Fibroblast of pulmonary artery (primary cell): ENCODE data around the gene ABLIM2.
A peak's percentile ranks its signal among the peaks of the same experiment; 100 is the strongest.

Source experiments
- DNase-seq: peaks from one replicate; pipeline ENCODE4 v3.0.0-alpha.2; 2010; ENCODE audit warnings: low read depth
- H3K4me3 ChIP-seq: replicated peaks from 2 replicates; pipeline ENCODE4 v1.5.1; 2011; ENCODE audit warnings: low read depth, mild to moderate bottlenecking, control low read depth, low read length, moderate library complexity
- CTCF ChIP-seq: IDR thresholded peaks from 2 replicates; pipeline ENCODE4 v1.5.1; 2011; ENCODE audit warnings: mild to moderate bottlenecking, control low read depth, low read length, inconsistent platforms; ENCODE audit errors: missing control alignments

Gene ABLIM2

GRCh38 chr4:8184061-8184460 lies 25.4 kb upstream of the ABLIM2 start:
- no peak for TF ChIP-seq CTCF
- no peak for DNase-seq
- H3K4me3 ChIP-seq: no peak overlapping the region

- H3K4me3 ChIP-seq: no peak overlapping the region
- TF ChIP-seq CTCF: no peak
- peak; percentile 84 for DNase-seq
Observed at GRCh38 chr4:8182858-8183725, 24.5 kb upstream of the ABLIM2 start.

GRCh38 chr4:8182294-8182693 lies 23.7 kb upstream of the ABLIM2 start:
- no peak overlapping the region for H3K4me3 ChIP-seq

GRCh38 chr4:8181844-8182243 lies 23.2 kb upstream of the ABLIM2 start:
- no peak for DNase-seq
- H3K4me3 ChIP-seq: no peak overlapping the region
- no peak for TF ChIP-seq CTCF

More at GRCh38 chr4:8182294-8182693, 23.7 kb upstream of the ABLIM2 start:
- DNase-seq: no peak
- TF ChIP-seq CTCF: no peak

- TF ChIP-seq CTCF: no peak
- DNase-seq: no peak
- no peak overlapping the region for H3K4me3 ChIP-seq
Observed at GRCh38 chr4:8181119-8181518, 22.5 kb upstream of the ABLIM2 start.

GRCh38 chr4:8180310-8181093 lies 21.9 kb upstream of the ABLIM2 start:
- no peak overlapping the region for H3K4me3 ChIP-seq
- TF ChIP-seq CTCF: no peak
- no peak for DNase-seq
